Activated CD4-positive, alpha-beta T cell treated with anti-CD3 and anti-CD28 coated beads for 36 hours (primary cell): ENCODE measurements around the gene CDYL2. TPM values are rescaled to one million over a fixed set of nuclear protein-coding genes. Genes with fewer than 3 reads are reported as not detected.

Experiments used
- ATAC-seq: fragments of 200-7000 bp; cut with Tn5 transposase; one replicate; pipeline ENCODE4 v1.10.0; 2021; ENCODE audit warnings: mild to moderate bottlenecking, moderate library complexity
- CTCF ChIA-PET: fragments of 350-600 bp; sonication (Branson Sonifier 250); formaldehyde crosslinking; loops from one replicate; lab custom pipeline; 2021; ENCODE audit warnings: antibody characterized with exemption; lab: Charles Lee
- POLR2A ChIA-PET: fragments of 350-600 bp; sonication (Branson Sonifier 250); formaldehyde crosslinking; loops from one replicate; lab custom pipeline; 2021; ENCODE audit warnings: antibody characterized with exemption, inconsistent platforms; lab: Charles Lee
- DNase-seq: peaks from one replicate; pipeline ENCODE4 v3.0.0-alpha.2; 2020
- H3K27ac Mint-ChIP-seq: one replicate; pipeline ENCODE4 v1.8.0; 2021; ENCODE audit warnings: mixed read lengths
- H3K27me3 Mint-ChIP-seq: one replicate; pipeline ENCODE4 v1.8.0; 2021; ENCODE audit warnings: mixed read lengths
- H3K36me3 Mint-ChIP-seq: one replicate; pipeline ENCODE4 v1.8.0; 2021; ENCODE audit warnings: low read depth, mixed read lengths
- H3K4me1 Mint-ChIP-seq: one replicate; pipeline ENCODE4 v1.8.0; 2021; ENCODE audit warnings: mixed read lengths
- H3K4me3 Mint-ChIP-seq: one replicate; pipeline ENCODE4 v1.8.0; 2021; ENCODE audit warnings: mild to moderate bottlenecking, moderate library complexity, mixed read lengths
- H3K9me3 Mint-ChIP-seq: one replicate; pipeline ENCODE4 v1.8.0; 2021; ENCODE audit warnings: low read depth, mixed read lengths
- intact Hi-C, 2 experiments: fragments of 100-400 bp; cut with DNase I in 1 of 2; cut with micrococcal nuclease in 1 of 2; formaldehyde crosslinking; loops; one replicate each; pipeline versions ENCODE4 v1.14.2 to v1.15.1; 2022 to 2024; cut with DNase I, micrococcal nuclease
- total RNA-seq, 2 experiments: library from RNA; stranded (reverse); gene quantifications; one replicate each; pipeline ENCODE4 v1.2.3, GENCODE V29; 2021

Gene CDYL2
- total RNA-seq, 2 experiments from 2014 or later: 17.6 to 21.5 TPM

DNA sequence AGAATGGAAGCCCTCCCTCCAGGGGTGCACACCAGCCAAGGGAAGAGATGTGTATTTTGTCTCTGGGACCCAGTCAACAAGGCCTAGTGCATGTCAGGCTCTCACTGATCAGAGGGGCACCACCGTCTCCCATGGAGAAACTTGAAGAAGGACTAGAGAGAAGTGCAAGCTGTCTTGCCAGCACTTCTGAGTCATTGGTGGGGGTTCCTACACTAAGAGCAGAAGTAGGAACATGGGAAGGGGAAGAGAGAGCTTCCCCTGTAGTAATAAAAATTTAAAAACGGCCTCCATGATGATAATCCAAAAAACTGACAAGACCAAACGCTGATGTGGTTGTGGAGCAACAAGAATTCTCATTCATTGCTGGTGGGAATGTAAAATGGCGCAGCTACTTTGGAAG, 217.3 kb downstream of the CDYL2 start:
- ATAC-seq (no peak), DNase-seq (no peak)
- no peaks in the 10 kb centered on the region for H3K9me3 Mint-ChIP-seq
- H3K27me3 Mint-ChIP-seq: peaks cover 5% of the 10 kb centered on the region
- H3K27ac Mint-ChIP-seq: no peak overlapping the region
- H3K4me3 Mint-ChIP-seq: no peak overlapping the region
- intact Hi-C loops: loop anchor here (10.0 kb wide), 4 partner anchors 418 to 1302 kb away; partner anchors contain the start of genes CENPN (in 1 of the 2), CMC2 (in 1 of the 2) and MAF (in 1 of the 2)
- POLR2A ChIA-PET: no interaction called here
- no peaks in the 10 kb centered on the region for H3K36me3 Mint-ChIP-seq
- peaks cover 47% of the 10 kb centered on the region for H3K4me1 Mint-ChIP-seq
- CTCF ChIA-PET: interaction anchor here (1.6 kb wide), 2 partner anchors 60 to 238 kb away, joined by 4 to 6 read pairs; no protein-coding TSS in a partner anchor

GRCh38 chr16:80586476-80586875, 217.9 kb downstream of the CDYL2 start:
- ATAC-seq: no peak
- POLR2A ChIA-PET: no interaction called here
- H3K27me3 Mint-ChIP-seq: peaks cover 4% of the 10 kb centered on the region

DNA sequence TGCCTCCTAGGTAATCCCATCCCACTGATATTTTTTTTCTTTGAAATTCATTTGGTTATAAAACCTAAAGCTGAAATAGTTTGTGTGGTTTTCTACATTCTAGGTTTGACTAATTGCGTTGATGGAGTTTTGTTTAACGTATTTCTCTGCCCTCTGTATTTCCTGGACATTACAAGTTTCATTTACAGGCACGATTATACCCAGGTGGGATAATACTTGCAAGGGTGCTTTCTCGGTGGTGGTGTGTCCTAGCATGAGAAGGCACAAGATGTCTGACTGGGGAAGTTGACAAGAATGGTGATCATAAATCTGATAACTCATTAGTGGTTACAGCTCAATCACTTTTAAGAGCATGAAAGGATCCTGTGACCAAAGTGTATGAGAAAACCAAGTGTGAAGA, 218.6 kb downstream of the CDYL2 start:
- peak; percentile 18 for DNase-seq
- H3K4me1 Mint-ChIP-seq: peaks cover 45% of the 10 kb centered on the region
- ChIA-PET CTCF (interaction anchor here (0.6 to 1.6 kb wide), 3 partner anchors 49 to 240 kb away, joined by 3 to 4 read pairs (median 3); no protein-coding TSS in a partner anchor), POLR2A (no interaction called here)
- peak overlapping the region; percentile 29 for H3K27ac Mint-ChIP-seq
- no peaks in the 10 kb centered on the region for H3K36me3 Mint-ChIP-seq
- no peak overlapping the region for H3K4me3 Mint-ChIP-seq
- H3K27me3 Mint-ChIP-seq: peaks cover 6% of the 10 kb centered on the region
- intact Hi-C loops: loop anchor here (10.0 kb wide), 4 partner anchors 419 to 1301 kb away; partner anchors contain the start of genes CENPN (in 1 of the 2), CMC2 (in 1 of the 2) and MAF (in 1 of the 2)
- ATAC-seq: peak; percentile 56
- H3K9me3 Mint-ChIP-seq: no peaks in the 10 kb centered on the region

More at GRCh38 chr16:80586476-80586875, 217.9 kb downstream of the CDYL2 start:
- Mint-ChIP-seq H3K27ac (peak overlapping the region; percentile 29), H3K9me3 (no peaks in the 10 kb centered on the region), H3K4me3 (no peak overlapping the region), H3K4me1 (peaks cover 45% of the 10 kb centered on the region), H3K36me3 (no peaks in the 10 kb centered on the region)
- CTCF ChIA-PET: interaction anchor here (0.6 to 1.6 kb wide), 3 partner anchors 56 to 239 kb away, joined by 3 to 6 read pairs (median 4); no protein-coding TSS in a partner anchor
- DNase-seq: no peak
- intact Hi-C loops: loop anchor here (10.0 kb wide), 4 partner anchors 418 to 1302 kb away; partner anchors contain the start of genes CENPN (in 1 of the 2), CMC2 (in 1 of the 2) and MAF (in 1 of the 2)

GRCh38 chr16:80583466-80583865, 220.9 kb downstream of the CDYL2 start:
- intact Hi-C loops: loop anchor here (1.0 to 10.0 kb wide), 6 partner anchors 94 to 1299 kb away; partner anchors contain the start of genes CENPN (in 1 of the 2), CMC2 (in 1 of the 2) and MAF (in 1 of the 2)
- peaks cover 58% of the 10 kb centered on the region for H3K4me1 Mint-ChIP-seq
- H3K27me3 Mint-ChIP-seq: peaks cover 5% of the 10 kb centered on the region
- DNase-seq (peak; percentile 79), ATAC-seq (peak; percentile 33)
- no peak overlapping the region for H3K4me3 Mint-ChIP-seq
- H3K36me3 Mint-ChIP-seq: no peaks in the 10 kb centered on the region
- CTCF ChIA-PET: interaction anchor here (0.7 to 1.8 kb wide), 2 partner anchors 9 to 57 kb away, joined by 3 to 9 read pairs; no protein-coding TSS in a partner anchor
- POLR2A ChIA-PET: interaction anchor here (1.4 kb wide), 1 partner anchor 224 kb away, joined by 4 read pairs; no protein-coding TSS in a partner anchor
- H3K27ac Mint-ChIP-seq: no peak overlapping the region
- H3K9me3 Mint-ChIP-seq: peaks cover 2% of the 10 kb centered on the region

GRCh38 chr16:80580109-80580832, 224.1 kb downstream of the CDYL2 start:
- peak overlapping the region; percentile 60 for H3K4me3 Mint-ChIP-seq
- peak overlapping the region; percentile 99 for H3K27ac Mint-ChIP-seq
- peaks cover 2% of the 10 kb centered on the region for H3K9me3 Mint-ChIP-seq
- CTCF ChIA-PET: interaction anchor here (0.8 to 2.4 kb wide), 9 partner anchors 8 to 244 kb away, joined by 3 to 17 read pairs (median 4); no protein-coding TSS in a partner anchor
- peaks cover 50% of the 10 kb centered on the region for H3K4me1 Mint-ChIP-seq
- H3K27me3 Mint-ChIP-seq: peaks cover 2% of the 10 kb centered on the region
- POLR2A ChIA-PET: interaction anchor here (0.6 to 1.4 kb wide), 5 partner anchors 10 to 141 kb away, joined by 3 to 8 read pairs (median 3); no protein-coding TSS in a partner anchor
- H3K36me3 Mint-ChIP-seq: no peaks in the 10 kb centered on the region
- ATAC-seq: peak; percentile 91
- intact Hi-C loops: loop anchor here (1.0 to 10.0 kb wide), 15 partner anchors 11 to 1295 kb away; partner anchors contain the start of genes CENPN (in 2 of the 2), CMC2 (in 2 of the 2), DYNLRB2 (in 2 of the 2) and MAF (in 1 of the 2)
- peak; percentile 86 for DNase-seq

- peaks cover 29% of the 10 kb centered on the region for H3K4me1 Mint-ChIP-seq
- intact Hi-C loops: no loop called here
- peaks cover 2% of the 10 kb centered on the region for H3K9me3 Mint-ChIP-seq
- ATAC-seq: no peak
- H3K4me3 Mint-ChIP-seq: no peak overlapping the region
- ChIA-PET POLR2A (no interaction called here), CTCF (interaction anchor here (0.6 to 1.4 kb wide), 4 partner anchors 21 to 234 kb away, joined by 3 to 4 read pairs (median 3); no protein-coding TSS in a partner anchor)
- H3K27me3 Mint-ChIP-seq: peaks cover 2% of the 10 kb centered on the region
- no peaks in the 10 kb centered on the region for H3K36me3 Mint-ChIP-seq
- no peak overlapping the region for H3K27ac Mint-ChIP-seq
- no peak for DNase-seq
These were observed 226.7 kb downstream of the CDYL2 start for GRCh38 chr16:80577485-80578280.

- peaks cover 4% of the 10 kb centered on the region for H3K27me3 Mint-ChIP-seq
- no peak for ATAC-seq
These were observed 228.0 kb downstream of the CDYL2 start for GRCh38 chr16:80576343-80576912.

DNA sequence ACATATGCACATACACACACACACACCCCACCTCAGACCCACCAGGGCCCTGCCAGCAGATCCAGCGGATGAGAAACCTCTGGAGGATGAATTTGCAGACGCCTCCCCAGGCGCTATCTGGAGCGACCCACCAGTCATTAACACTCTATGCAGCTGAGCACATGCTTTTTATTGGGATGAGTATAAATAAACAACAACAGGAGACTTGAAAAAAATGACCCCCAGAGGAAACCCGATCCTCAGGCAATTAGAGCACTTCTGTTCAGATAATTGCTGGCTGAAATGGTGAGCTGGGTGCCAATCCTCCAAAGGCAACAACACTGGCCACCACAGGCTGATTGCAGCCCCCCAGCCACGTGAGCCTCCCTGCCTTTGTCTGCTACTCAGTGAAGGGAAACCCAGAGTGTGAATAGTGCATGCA, 230.7 kb downstream of the CDYL2 start:
- POLR2A ChIA-PET: no interaction called here
- Mint-ChIP-seq H3K36me3 (no peaks in the 10 kb centered on the region), H3K4me1 (peaks cover 23% of the 10 kb centered on the region), H3K27ac (no peak overlapping the region), H3K27me3 (peaks cover 2% of the 10 kb centered on the region), H3K4me3 (no peak overlapping the region), H3K9me3 (peaks cover 2% of the 10 kb centered on the region)
- ATAC-seq (no peak), DNase-seq (no peak)
- intact Hi-C loops: no loop called here
- CTCF ChIA-PET: interaction anchor here (0.6 to 1.1 kb wide), 2 partner anchors 10 to 250 kb away, joined by 3 read pairs; no protein-coding TSS in a partner anchor

More at GRCh38 chr16:80576343-80576912, 228.0 kb downstream of the CDYL2 start:
- Mint-ChIP-seq H3K4me1 (peaks cover 25% of the 10 kb centered on the region), H3K4me3 (no peak overlapping the region), H3K36me3 (no peaks in the 10 kb centered on the region), H3K27ac (no peak overlapping the region), H3K9me3 (peaks cover 4% of the 10 kb centered on the region)
- no peak for DNase-seq
- CTCF ChIA-PET: interaction anchor here (0.9 to 1.4 kb wide), 2 partner anchors 32 to 49 kb away, joined by 3 to 4 read pairs; no protein-coding TSS in a partner anchor
- POLR2A ChIA-PET: no interaction called here
- intact Hi-C loops: no loop called here

DNA sequence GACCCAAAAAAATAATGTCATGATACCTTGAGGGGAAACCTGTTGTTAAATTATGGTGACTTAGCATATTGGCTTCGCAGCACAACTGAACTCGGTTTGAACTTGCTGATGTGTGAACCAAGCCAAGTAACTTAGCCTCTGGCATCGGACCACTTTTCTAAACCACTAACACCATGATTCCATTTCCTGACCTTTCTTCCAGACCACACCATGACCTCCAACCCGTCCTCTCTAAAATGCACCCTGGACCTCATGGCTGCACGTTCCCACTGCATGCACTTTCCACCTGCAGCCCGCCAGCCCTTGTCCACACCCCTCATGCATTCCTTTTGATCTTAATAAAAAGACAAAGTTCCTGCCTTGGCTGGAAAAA, 234.3 kb downstream of the CDYL2 start:
- peak; percentile 21 for ATAC-seq
- H3K27ac Mint-ChIP-seq: peak overlapping the region; percentile 81
- H3K9me3 Mint-ChIP-seq: peaks cover 2% of the 10 kb centered on the region
- H3K4me3 Mint-ChIP-seq: peak overlapping the region; percentile 5
- intact Hi-C loops: no loop called here
- CTCF ChIA-PET: interaction anchor here (0.8 kb wide), 1 partner anchor 10 kb away, joined by 3 read pairs; no protein-coding TSS in a partner anchor
- H3K36me3 Mint-ChIP-seq: no peaks in the 10 kb centered on the region
- peak; percentile 20 for DNase-seq
- POLR2A ChIA-PET: interaction anchor here (0.7 kb wide), 1 partner anchor 10 kb away, joined by 3 read pairs; no protein-coding TSS in a partner anchor
- peaks cover 32% of the 10 kb centered on the region for H3K4me1 Mint-ChIP-seq
- peaks cover 4% of the 10 kb centered on the region for H3K27me3 Mint-ChIP-seq
